Osteoblast (primary cell): ENCODE results near the gene GSDME. TPM values are rescaled to one million over a fixed set of nuclear protein-coding genes. Genes with fewer than 3 reads are reported as not detected.

Source experiments
- DNase-seq: peaks from one replicate; pipeline ENCODE4 v3.0.0; 2011; ENCODE audit warnings: low spot score, mixed read lengths; ENCODE audit not compliant: insufficient read length; ENCODE audit errors: missing footprints
- H2AFZ ChIP-seq: 2 replicates; pipeline ENCODE4 v1.6.0; 2011; ENCODE audit warnings: mild to moderate bottlenecking, low read length
- H3K27ac ChIP-seq: 2 replicates; pipeline ENCODE4 v1.5.1; 2011; ENCODE audit warnings: mild to moderate bottlenecking, low read depth, low read length, moderate library complexity
- H3K27me3 ChIP-seq: 2 replicates; pipeline ENCODE4 v1.6.0; 2012; ENCODE audit warnings: mild to moderate bottlenecking, control low read depth, inconsistent platforms, low read length, moderate library complexity; ENCODE audit not compliant: insufficient read depth
- H3K36me3 ChIP-seq: 2 replicates; pipeline ENCODE4 v1.5.1; 2011; ENCODE audit warnings: mild to moderate bottlenecking, low read length, control low read depth, moderate library complexity; ENCODE audit not compliant: insufficient read depth
- H3K4me1 ChIP-seq: 2 replicates; pipeline ENCODE4 v1.5.1; 2011; ENCODE audit warnings: mild to moderate bottlenecking, low read length, control low read depth, moderate library complexity; ENCODE audit not compliant: insufficient read depth
- H3K4me2 ChIP-seq: 2 replicates; pipeline ENCODE4 v1.6.0; 2011; ENCODE audit warnings: mild to moderate bottlenecking, low read length; ENCODE audit not compliant: insufficient read depth
- H3K4me3 ChIP-seq: fragments of 200-600 bp; sonication (generic); 3 replicates; pipeline ENCODE4 v1.5.1; 2012; ENCODE audit warnings: mild to moderate bottlenecking, low read length, inconsistent platforms; ENCODE audit not compliant: insufficient read depth
- H3K79me2 ChIP-seq: 2 replicates; pipeline ENCODE4 v1.6.0; 2012; ENCODE audit warnings: mild to moderate bottlenecking, low read length, control low read depth, inconsistent platforms; ENCODE audit not compliant: insufficient read depth
- H3K9me3 ChIP-seq: 2 replicates; pipeline ENCODE4 v1.5.1; 2011; ENCODE audit warnings: low read depth, low read length, control low read depth
- H4K20me1 ChIP-seq: 2 replicates; pipeline ENCODE4 v1.6.0; 2012; ENCODE audit warnings: mild to moderate bottlenecking, low read length, control low read depth; ENCODE audit not compliant: insufficient read depth
- CTCF ChIP-seq: IDR thresholded peaks from 2 replicates; pipeline ENCODE4 v1.5.1; 2011; ENCODE audit warnings: mild to moderate bottlenecking, low read depth, low read length, moderate library complexity; ENCODE audit errors: extremely low read depth
- total RNA-seq: library from RNA; depleted of rRNA; stranded (reverse); fragments of >200 nt; gene quantifications from 2 replicates; pipeline ENCODE4 v1.2.3, GENCODE V29; 2012

Gene GSDME
- total RNA-seq, 1 donor, result 42.3 TPM

- H3K27me3 ChIP-seq, result no peaks in the 10 kb centered on the region
- TF ChIP-seq CTCF, result no peak
Measured at GRCh38 chr7:24718431-24718831, 38.8 kb downstream of the GSDME start.

GRCh38 chr7:24717694-24718320, 39.5 kb downstream of the GSDME start:
- DNase-seq, result peak; percentile 50
- H3K79me2 ChIP-seq, result no peaks in the 10 kb centered on the region
- peaks cover 7% of the 10 kb centered on the region for H3K4me1 ChIP-seq
- H3K9me3 ChIP-seq, result no peaks in the 10 kb centered on the region
- no peak overlapping the region for H3K4me2 ChIP-seq
- TF ChIP-seq CTCF, result no peak
- no peak overlapping the region for H3K4me3 ChIP-seq
- no peak overlapping the region for H2AFZ ChIP-seq
- H3K36me3 ChIP-seq, result no peaks in the 10 kb centered on the region
- no peaks in the 10 kb centered on the region for H3K27me3 ChIP-seq
- H4K20me1 ChIP-seq, result peaks cover 8% of the 10 kb centered on the region
- no peak overlapping the region for H3K27ac ChIP-seq

More at GRCh38 chr7:24718431-24718831, 38.8 kb downstream of the GSDME start:
- peaks cover 8% of the 10 kb centered on the region for H4K20me1 ChIP-seq
- H3K9me3 ChIP-seq, result no peaks in the 10 kb centered on the region
- no peak overlapping the region for H3K4me2 ChIP-seq
- H3K27ac ChIP-seq, result no peak overlapping the region
- peaks cover 7% of the 10 kb centered on the region for H3K4me1 ChIP-seq
- H3K36me3 ChIP-seq, result no peaks in the 10 kb centered on the region
- H3K79me2 ChIP-seq, result no peaks in the 10 kb centered on the region
- no peak for DNase-seq
- H2AFZ ChIP-seq, result no peak overlapping the region
- H3K4me3 ChIP-seq, result no peak overlapping the region

- Histone ChIP-seq H3K4me2 (no peak overlapping the region), H3K9me3 (no peaks in the 10 kb centered on the region), H2AFZ (no peak overlapping the region), H4K20me1 (peaks cover 8% of the 10 kb centered on the region), H3K4me1 (peaks cover 7% of the 10 kb centered on the region), H3K36me3 (no peaks in the 10 kb centered on the region), H3K27me3 (no peaks in the 10 kb centered on the region), H3K79me2 (no peaks in the 10 kb centered on the region), H3K27ac (no peak overlapping the region), H3K4me3 (no peak overlapping the region)
- no peak for DNase-seq
- TF ChIP-seq CTCF, result no peak
Measured at GRCh38 chr7:24717247-24717622, 40.0 kb downstream of the GSDME start.

- no peaks in the 10 kb centered on the region for H3K36me3 ChIP-seq
- TF ChIP-seq CTCF, result no peak
- DNase-seq, result no peak
- H3K27me3 ChIP-seq, result no peaks in the 10 kb centered on the region
- H3K4me2 ChIP-seq, result no peak overlapping the region
- H3K9me3 ChIP-seq, result no peaks in the 10 kb centered on the region
- no peaks in the 10 kb centered on the region for H3K79me2 ChIP-seq
- H3K4me3 ChIP-seq, result no peak overlapping the region
- no peak overlapping the region for H2AFZ ChIP-seq
- no peak overlapping the region for H3K27ac ChIP-seq
- peaks cover 7% of the 10 kb centered on the region for H3K4me1 ChIP-seq
- peaks cover 8% of the 10 kb centered on the region for H4K20me1 ChIP-seq
Measured at GRCh38 chr7:24716480-24717246, 40.6 kb downstream of the GSDME start.
